A673 (cell line): ENCODE data around the gene ARSA.

Source experiments
- EZH2 ChIP-seq: fragments of 200-600 bp; sonication (generic); IDR thresholded peaks from 2 replicates; pipeline ENCODE4 v1.6.1; 2017; ENCODE audit warnings: borderline replicate concordance, low read depth, mild to moderate bottlenecking, mixed read lengths, antibody characterized with exemption, low read length; ENCODE audit not compliant: poor library complexity, severe bottlenecking
- TF ChIP-seq, protein P1 (sequence below): fragments of 300-800, 200-600 bp; sonication (generic); conservative IDR thresholded peaks from 2 replicates; pipeline ENCODE4 v1.5.1; 2017; ENCODE audit warnings: low read depth, mild to moderate bottlenecking, antibody characterized with exemption, low read length, moderate library complexity, mixed read lengths

DNA sequence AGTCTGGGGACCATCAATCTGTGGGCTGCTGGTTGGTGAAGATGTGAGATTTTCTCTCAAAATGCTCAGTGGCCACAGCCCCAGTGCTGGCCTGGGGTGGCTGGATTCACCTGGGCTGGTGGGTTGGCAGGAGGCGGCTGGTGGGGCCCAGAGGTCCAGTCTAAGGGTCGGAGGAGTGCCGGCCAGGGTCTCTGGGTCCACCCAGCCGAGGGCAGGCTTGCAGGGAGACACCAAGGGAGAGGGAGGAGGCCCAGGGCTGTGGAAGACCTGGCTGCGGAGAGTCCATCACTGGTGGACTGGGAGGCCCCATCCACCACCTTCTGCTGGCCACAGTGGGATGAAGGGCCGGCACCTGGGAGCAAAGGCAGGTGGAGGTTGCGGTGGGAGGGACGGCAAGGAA lies 44.1 kb upstream of the ARSA start:
- TF ChIP-seq, protein P1, sequence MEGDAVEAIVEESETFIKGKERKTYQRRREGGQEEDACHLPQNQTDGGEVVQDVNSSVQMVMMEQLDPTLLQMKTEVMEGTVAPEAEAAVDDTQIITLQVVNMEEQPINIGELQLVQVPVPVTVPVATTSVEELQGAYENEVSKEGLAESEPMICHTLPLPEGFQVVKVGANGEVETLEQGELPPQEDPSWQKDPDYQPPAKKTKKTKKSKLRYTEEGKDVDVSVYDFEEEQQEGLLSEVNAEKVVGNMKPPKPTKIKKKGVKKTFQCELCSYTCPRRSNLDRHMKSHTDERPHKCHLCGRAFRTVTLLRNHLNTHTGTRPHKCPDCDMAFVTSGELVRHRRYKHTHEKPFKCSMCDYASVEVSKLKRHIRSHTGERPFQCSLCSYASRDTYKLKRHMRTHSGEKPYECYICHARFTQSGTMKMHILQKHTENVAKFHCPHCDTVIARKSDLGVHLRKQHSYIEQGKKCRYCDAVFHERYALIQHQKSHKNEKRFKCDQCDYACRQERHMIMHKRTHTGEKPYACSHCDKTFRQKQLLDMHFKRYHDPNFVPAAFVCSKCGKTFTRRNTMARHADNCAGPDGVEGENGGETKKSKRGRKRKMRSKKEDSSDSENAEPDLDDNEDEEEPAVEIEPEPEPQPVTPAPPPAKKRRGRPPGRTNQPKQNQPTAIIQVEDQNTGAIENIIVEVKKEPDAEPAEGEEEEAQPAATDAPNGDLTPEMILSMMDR, result no peak
- no peak for TF ChIP-seq EZH2
